GM12878 (cell line): ENCODE measurements around the gene FHIP2A. TPM values are rescaled to one million over a fixed set of nuclear protein-coding genes. Genes with fewer than 3 reads are reported as not detected.

Source experiments
- ATAC-seq: fragments of 200-7000 bp; cut with Tn5 transposase; 3 replicates; pipeline ENCODE4 v1.9.1; 2020; ENCODE audit warnings: mild to moderate bottlenecking, moderate library complexity
- Bru-seq: library from RNA; stranded (reverse); fragments of 400-500 nt; gene quantifications from one replicate; lab custom pipeline; 2021; lab: Mats Ljungman, UMichigan
- BruChase-seq, 2 experiments: library from RNA; stranded (reverse); fragments of 400-500 nt; gene quantifications; one replicate each; lab custom pipeline; 2021; lab: Mats Ljungman, UMichigan
- BruUV-seq: library from RNA; stranded (reverse); fragments of 400-500 nt; replicated peaks from 2 replicates; lab custom pipeline; 2021; lab: Mats Ljungman, UMichigan
- CTCF ChIA-PET: fragments of 300-600 bp; sonication (Branson Sonifier 250); formaldehyde crosslinking; extraction: SDS; loops from one replicate; lab custom pipeline; 2021; ENCODE audit warnings: inconsistent platforms; lab: Yijun Ruan, JAX
- POLR2A ChIA-PET: fragments of 350-600 bp; formaldehyde crosslinking; extraction: SDS; loops from one replicate; lab custom pipeline; 2021; ENCODE audit warnings: inconsistent platforms; lab: Charles Lee
- RAD21 ChIA-PET: fragments of 300-600 bp; sonication (Branson Sonifier 250); formaldehyde crosslinking; loops from one replicate; lab custom pipeline; 2023; ENCODE audit warnings: antibody characterized with exemption; ENCODE audit not compliant: unreplicated experiment; lab: Charles Lee
- SMC1A ChIA-PET: fragments of 300-600 bp; sonication (Branson Sonifier 250); formaldehyde crosslinking; loops from one replicate; lab custom pipeline; 2023; ENCODE audit not compliant: unreplicated experiment, uncharacterized antibody; lab: Charles Lee
- DNase-seq: peaks from one replicate; pipeline ENCODE4 v3.0.0-alpha.2; 2011; ENCODE audit warnings: low read depth, low spot score
- FAIRE-seq: peaks from 3 replicates; lab custom pipeline; 2011; peaks lifted over from hg19 to GRCh38; lab: Jason Lieb, UNC
- H2AFZ ChIP-seq: 2 replicates; pipeline ENCODE4 v1.6.0; 2011; ENCODE audit warnings: low read depth, low read length, control low read depth; ENCODE audit not compliant: control insufficient read depth
- H3K27ac ChIP-seq: 2 replicates; pipeline ENCODE4 v1.5.1; 2011; ENCODE audit warnings: control low read depth; ENCODE audit not compliant: control insufficient read depth, insufficient read depth
- H3K27me3 ChIP-seq, 2 experiments: replicated peaks in 1 of 2; 2 replicates each; pipeline versions ENCODE4 v1.6.0 to v1.6.1; 2011; ENCODE audit warnings: low read length in 1 of 2; ENCODE audit not compliant: control insufficient read depth in 2 of 2, insufficient read depth in 2 of 2
- H3K36me3 ChIP-seq, 2 experiments: 2 replicates each; pipeline ENCODE4 v1.5.1; 2011; ENCODE audit warnings: low read length in 1 of 2; ENCODE audit not compliant: control insufficient read depth in 2 of 2, insufficient read depth in 2 of 2
- H3K4me1 ChIP-seq: 2 replicates; pipeline ENCODE4 v1.6.1; 2011; ENCODE audit warnings: mild to moderate bottlenecking, low read length, moderate library complexity, mixed read lengths; ENCODE audit not compliant: control insufficient read depth, insufficient read depth
- H3K4me2 ChIP-seq: 2 replicates; pipeline ENCODE4 v1.6.0; 2011; ENCODE audit warnings: control low read depth; ENCODE audit not compliant: control insufficient read depth, insufficient read depth
- H3K4me3 ChIP-seq: fragments of 200-600 bp; sonication (generic); 2 replicates; pipeline ENCODE4 v1.5.1; 2016
- H3K79me2 ChIP-seq: 2 replicates; pipeline ENCODE4 v1.6.0; 2011; ENCODE audit warnings: low read length; ENCODE audit not compliant: control insufficient read depth, insufficient read depth
- H3K9ac ChIP-seq: 2 replicates; pipeline ENCODE4 v1.8.0; 2011; ENCODE audit warnings: low read length, control low read depth, mixed read lengths; ENCODE audit not compliant: control insufficient read depth, insufficient read depth
- H3K9me3 ChIP-seq: replicated peaks from 3 replicates; pipeline ENCODE4 v1.5.1; 2011; ENCODE audit warnings: mild to moderate bottlenecking, low read length; ENCODE audit not compliant: control insufficient read depth, insufficient read depth
- H4K20me1 ChIP-seq: 2 replicates; pipeline ENCODE4 v1.6.0; 2011; ENCODE audit not compliant: control insufficient read depth, insufficient read depth
- CEBPZ ChIP-seq: fragments of 150-350 bp; IDR thresholded peaks from 2 replicates; pipeline ENCODE4 v1.6.1; 2016; ENCODE audit warnings: low read depth, low read length
- GATAD2B ChIP-seq: fragments of 450-650 bp; conservative IDR thresholded peaks from 2 replicates; pipeline ENCODE4 v1.6.1; 2017; ENCODE audit warnings: low read depth, mild to moderate bottlenecking, moderate library complexity
- HDAC6 ChIP-seq: fragments of 200-600 bp; sonication (generic); IDR thresholded peaks from one replicate; pipeline ENCODE4 v1.8.0; 2017; ENCODE audit warnings: antibody characterized with exemption; ENCODE audit not compliant: unreplicated experiment
- IRF3 ChIP-seq: fragments of 450-650 bp; IDR thresholded peaks from 2 replicates; pipeline ENCODE4 v1.6.1; 2014; ENCODE audit warnings: mild to moderate bottlenecking
- JUND ChIP-seq: IDR thresholded peaks from 2 replicates; pipeline ENCODE4 v1.6.1; 2012; ENCODE audit warnings: low read depth, mild to moderate bottlenecking, low read length, improper control_type of control experiment, moderate library complexity
- MAX ChIP-seq: IDR thresholded peaks from 2 replicates; pipeline ENCODE4 v1.6.1; 2012; ENCODE audit warnings: low read depth, low read length, improper control_type of control experiment
- MEF2B ChIP-seq: fragments of 450-650 bp; IDR thresholded peaks from 2 replicates; pipeline ENCODE4 v1.6.1; 2018; ENCODE audit warnings: mild to moderate bottlenecking, moderate library complexity; ENCODE audit not compliant: partially characterized antibody, poor library complexity, severe bottlenecking
- PAX5 ChIP-seq: IDR thresholded peaks from 2 replicates; pipeline ENCODE4 v1.6.1; 2011; ENCODE audit warnings: low read depth, low read length, borderline replicate concordance
- RB1 ChIP-seq: fragments of 450-650 bp; formaldehyde crosslinking; IDR thresholded peaks from 2 replicates; pipeline ENCODE4 v1.6.1; 2017; ENCODE audit warnings: mild to moderate bottlenecking, borderline replicate concordance
- RFX5 ChIP-seq: IDR thresholded peaks from 2 replicates; pipeline ENCODE4 v1.6.1; 2011; ENCODE audit warnings: low read depth, low read length, improper control_type of control experiment
- STAT1 ChIP-seq: fragments of 450-650 bp; conservative IDR thresholded peaks from 2 replicates; pipeline ENCODE4 v1.6.1; 2014; ENCODE audit warnings: antibody characterized with exemption, mild to moderate bottlenecking
- ZNF24 ChIP-seq: fragments of 450-650 bp; IDR thresholded peaks from 2 replicates; pipeline ENCODE4 v1.6.1; 2017; ENCODE audit warnings: antibody characterized with exemption, mild to moderate bottlenecking
- ZZZ3 ChIP-seq: IDR thresholded peaks from 2 replicates; pipeline ENCODE4 v1.6.1; 2011; ENCODE audit warnings: low read depth; ENCODE audit not compliant: control insufficient read depth, insufficient read length
- WGBS: methylation state at CpG from one replicate; pipeline ENCODE4 v1.1.6; 2016; ENCODE audit warnings: low lambda C conversion rate; ENCODE audit not compliant: insufficient replicate concordance, insufficient coverage; ENCODE audit errors: missing lambda C conversion rate; 5-methylcytosine and 5-hydroxymethylcytosine counted together
- in situ Hi-C: fragments of 300-500 bp; cut with MboI; formaldehyde crosslinking; loops from 9 replicates; pipeline ENCODE4 v1.14.3; 2018; ENCODE audit warnings: mixed read lengths
- intact Hi-C: fragments of 100-400 bp; cut with micrococcal nuclease; formaldehyde crosslinking; loops from one replicate; pipeline ENCODE4 v1.14.2; 2022; ENCODE audit not compliant: unreplicated experiment
- long read RNA-seq, 2 experiments: library from polyadenylated mRNA; unstranded; transcript quantifications; one replicate each; pipeline ENCODE4 v2.0.0, GENCODE V29; 2019 to 2020
- polyA minus RNA-seq, 3 experiments: library from RNA; depleted of rRNA, polyadenylated mRNA; stranded (reverse); fragments of >200 nt; gene quantifications; 2 replicates each; pipeline ENCODE4 v1.2.3, GENCODE V29; 2011
- polyA plus RNA-seq, 11 experiments: library from polyadenylated mRNA; depleted of rRNA in 4 of 11; unstranded in 6 of 11; stranded (reverse) in 5 of 11; fragments of >200 nt; fragmentation: Nextera tagmentation in 4 of 11; fragmentation: Illumina TruSeq in 1 of 11; extraction: Ambion mirVana in 4 of 11; extraction: Trizol in 1 of 11; gene quantifications; 1 replicate in 1 of 11; 2 replicates in 10 of 11; pipeline versions ENCODE4 v1.2.1 to v1.2.3, GENCODE V29; 2011 to 2016; ENCODE audit warnings: inconsistent platforms in 2 of 11, missing spikeins in 2 of 11, low read depth in 1 of 11
- total RNA-seq, 4 experiments: library from RNA; depleted of rRNA in 3 of 4; stranded (reverse); fragments of >200 nt in 3 of 4; fragmentation: Illumina TruSeq in 1 of 4; extraction: Trizol in 1 of 4; gene quantifications; 2 replicates each; pipeline versions ENCODE4 v1.2.1 to v1.2.3, GENCODE V29; 2013 to 2021

FHIP2A gene
- total RNA-seq (2013; cell fraction: nucleolus; rRNA removed): 31.8 and 35.9 TPM in 2 replicates
- total RNA-seq (2014; rRNA removed): 10.2 and 14.0 TPM in 2 replicates
- total RNA-seq (2014; rRNA removed; fragmentation: Illumina TruSeq; extraction: Trizol): 17.3 and 18.0 TPM in 2 replicates
- total RNA-seq (2021): 26.6 and 30.4 TPM in 2 replicates
- 7.3 TPM for polyA plus RNA-seq (2011; ENCODE audit: low read depth)
- 16.8 and 24.1 TPM in 2 replicates for polyA plus RNA-seq (2011; rRNA removed)
- polyA plus RNA-seq (2011; cell fraction: cytosol; rRNA removed): 5.7 and 7.1 TPM in 2 replicates
- polyA plus RNA-seq (2011; cell fraction: nucleus; rRNA removed): 20.9 and 22.2 TPM in 2 replicates
- polyA plus RNA-seq (2012): 12.7 and 14.4 TPM in 2 replicates
- 18.0 and 21.6 TPM in 2 replicates for polyA plus RNA-seq (2014; fragmentation: Illumina TruSeq; extraction: Trizol)
- polyA plus RNA-seq (2014; fragmentation: Nextera tagmentation; extraction: Ambion mirVana): 1 to 10 TPM; 6.8 to 9.2 TPM
- polyA plus RNA-seq (2014; rRNA removed): 10.7 and 13.0 TPM in 2 replicates
- polyA plus RNA-seq (2016; fragmentation: Nextera tagmentation; extraction: Ambion mirVana): 10 to 100 TPM; 20.7 to 26.5 TPM
- polyA minus RNA-seq (2011; rRNA and poly(A)+ RNA removed): 16.7 and 26.6 TPM in 2 replicates
- polyA minus RNA-seq (2011; cell fraction: cytosol; rRNA and poly(A)+ RNA removed): 17.4 and 30.0 TPM in 2 replicates
- 10.8 and 14.2 TPM in 2 replicates for polyA minus RNA-seq (2011; cell fraction: nucleus; rRNA and poly(A)+ RNA removed)
- percentile 78 among the genes with signal in this experiment for Bru-seq, nascent RNA
- percentile 71 among the genes with signal in this experiment for BruChase-seq, experiment 1, labeled RNA remaining after a 6-hour chase
- BruChase-seq, experiment 2, labeled RNA remaining after a 2-hour chase: percentile 80 among the genes with signal in this experiment
- long read RNA-seq, experiment 1, partial matches to known transcripts: 0 of 4 reads
- long read RNA-seq, experiment 1, other reads (novel, unspliced or antisense): 3 of 4 reads
- long read RNA-seq, experiment 2, partial matches to known transcripts: 7 of 14 reads
- long read RNA-seq, experiment 2, other reads (novel, unspliced or antisense): 6 of 14 reads

GRCh38 chr10:114821293-114821914, at the start of gene FHIP2A:
TSS of gene FHIP2A (plus strand) at chr10:114821780. CDS start at chr10:114822079, 299 bp downstream.
- no peak for FAIRE-seq
- no peak for TF ChIP-seq ZNF24
- no peak for TF ChIP-seq MAX
- no peak for TF ChIP-seq ZZZ3
- no peak for TF ChIP-seq CEBPZ
- TF ChIP-seq JUND: no peak
- TF ChIP-seq HDAC6: no peak
- no peak for TF ChIP-seq MEF2B
- peak; percentile 17; the same call in 1 of the 2 replicates for TF ChIP-seq RB1
- no peak for TF ChIP-seq RFX5
- no peak for TF ChIP-seq IRF3
- no peak for TF ChIP-seq STAT1
- no peak for TF ChIP-seq GATAD2B
- TF ChIP-seq PAX5: no peak

More at GRCh38 chr10:114821293-114821914, at the start of gene FHIP2A:
- in situ Hi-C loops (loop anchor here (25.0 kb wide), 1 partner anchor 1134 kb away; the partner anchor contains the start of gene CASP7), intact Hi-C loops (loop anchor here (5.0 kb wide), 1 partner anchor 126 kb away; no protein-coding TSS in a partner anchor)
- Histone ChIP-seq H3K9ac (peak within 1 kb of the TSS; percentile 86), H2AFZ (peak within 1 kb of the TSS; percentile 91), H3K27me3 (no peaks in the 10 kb centered on the region), H3K79me2 (peaks cover 47% of the 10 kb centered on the region), H3K4me1 (peaks cover 16% of the 10 kb centered on the region), H3K27ac (peak within 1 kb of the TSS; percentile 80), H3K36me3 (no peaks in the 10 kb centered on the region), H3K4me2 (peak within 1 kb of the TSS; percentile 82), H3K4me3 (peak within 1 kb of the TSS; percentile 75), H4K20me1 (no peaks in the 10 kb centered on the region), H3K9me3 (no peaks in the 10 kb centered on the region)
- no TSS peak for BruUV-seq
- RAD21 ChIA-PET: interaction anchor here (0.8 to 2.2 kb wide), 6 partner anchors 9 to 308 kb away, joined by 4 to 10 read pairs (median 6); no protein-coding TSS in a partner anchor
- CTCF ChIA-PET: interaction anchor here (0.5 to 3.6 kb wide), 18 partner anchors 8 to 518 kb away, joined by 3 to 27 read pairs (median 6); partner anchors contain the start of gene TRUB1
- POLR2A ChIA-PET: interaction anchor here (0.6 to 1.5 kb wide), 2 partner anchors 11 to 1082 kb away, joined by 5 read pairs; no protein-coding TSS in a partner anchor
- SMC1A ChIA-PET: interaction anchor here (0.8 to 1.6 kb wide), 7 partner anchors 9 to 309 kb away, joined by 3 to 5 read pairs (median 3); no protein-coding TSS in a partner anchor
- WGBS: under 1% methylated on average over 38 of the region's 59 CpGs
- ATAC-seq: peak; percentile 84
- no peak for DNase-seq
